Neural progenitor cell (in vitro differentiated cells): ENCODE results near the gene HDAC4.

ENCODE experiments used
- EZH2 ChIP-seq: fragments of 200-600 bp; sonication (generic); IDR thresholded peaks from 2 replicates; pipeline ENCODE4 v1.6.1; 2017; ENCODE audit warnings: antibody characterized with exemption, mild to moderate bottlenecking, moderate library complexity
- EZH2phosphoT487 ChIP-seq: fragments of 200-600 bp; sonication (generic); IDR thresholded peaks from 2 replicates; pipeline ENCODE4 v1.6.1; 2017; ENCODE audit warnings: antibody characterized with exemption
- TF ChIP-seq, protein P1 (sequence below): fragments of 200-600 bp; sonication (generic); IDR thresholded peaks from 2 replicates; pipeline ENCODE4 v1.5.1; 2017; ENCODE audit warnings: antibody characterized with exemption, mild to moderate bottlenecking

GRCh38 chr2:239326831-239327535 is 73.8 kb downstream of the HDAC4 start:
- TF ChIP-seq, protein P1, sequence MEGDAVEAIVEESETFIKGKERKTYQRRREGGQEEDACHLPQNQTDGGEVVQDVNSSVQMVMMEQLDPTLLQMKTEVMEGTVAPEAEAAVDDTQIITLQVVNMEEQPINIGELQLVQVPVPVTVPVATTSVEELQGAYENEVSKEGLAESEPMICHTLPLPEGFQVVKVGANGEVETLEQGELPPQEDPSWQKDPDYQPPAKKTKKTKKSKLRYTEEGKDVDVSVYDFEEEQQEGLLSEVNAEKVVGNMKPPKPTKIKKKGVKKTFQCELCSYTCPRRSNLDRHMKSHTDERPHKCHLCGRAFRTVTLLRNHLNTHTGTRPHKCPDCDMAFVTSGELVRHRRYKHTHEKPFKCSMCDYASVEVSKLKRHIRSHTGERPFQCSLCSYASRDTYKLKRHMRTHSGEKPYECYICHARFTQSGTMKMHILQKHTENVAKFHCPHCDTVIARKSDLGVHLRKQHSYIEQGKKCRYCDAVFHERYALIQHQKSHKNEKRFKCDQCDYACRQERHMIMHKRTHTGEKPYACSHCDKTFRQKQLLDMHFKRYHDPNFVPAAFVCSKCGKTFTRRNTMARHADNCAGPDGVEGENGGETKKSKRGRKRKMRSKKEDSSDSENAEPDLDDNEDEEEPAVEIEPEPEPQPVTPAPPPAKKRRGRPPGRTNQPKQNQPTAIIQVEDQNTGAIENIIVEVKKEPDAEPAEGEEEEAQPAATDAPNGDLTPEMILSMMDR, result no peak
- TF ChIP-seq EZH2 (no peak), EZH2phosphoT487 (no peak)
